Kidney epithelial cell (primary cell): Measurements from ENCODE around the gene EML4. TPM values are rescaled to one million over a fixed set of nuclear protein-coding genes. Genes with fewer than 3 reads are reported as not detected.
"Not testable (repeated sequence)": the region's sequence is repeated elsewhere in the genome, so short reads cannot be mapped to it uniquely, and the experiment has no call there.

Experiments used
- DNase-seq: peaks from one replicate; pipeline ENCODE4 v3.0.0-alpha.2; 2010; ENCODE audit warnings: low read depth
- H3K27me3 ChIP-seq: 2 replicates; pipeline ENCODE4 v1.6.0; 2011; ENCODE audit warnings: low read length; ENCODE audit not compliant: control insufficient read depth, insufficient read depth
- H3K36me3 ChIP-seq: 2 replicates; pipeline ENCODE4 v1.5.1; 2011; ENCODE audit warnings: low read length; ENCODE audit not compliant: control insufficient read depth, insufficient read depth
- H3K4me3 ChIP-seq: 2 replicates; pipeline ENCODE4 v1.5.1; 2011; ENCODE audit warnings: low read depth, mild to moderate bottlenecking, control low read depth, low read length
- CTCF ChIP-seq: IDR thresholded peaks from 2 replicates; pipeline ENCODE4 v1.5.1; 2011; ENCODE audit warnings: mild to moderate bottlenecking, moderate library complexity, low read length, control low read depth, inconsistent platforms; ENCODE audit not compliant: insufficient read depth, poor library complexity, severe bottlenecking
- total RNA-seq: library from RNA; depleted of rRNA; stranded (reverse); fragments of >200 nt; gene quantifications from 2 replicates; pipeline ENCODE4 v1.2.3, GENCODE V29; 2015

The EML4 gene
- total RNA-seq, 1 donor from 2014 or later, result 33.8 TPM

GRCh38 chr2:42331569-42332284 lies 162.6 kb downstream of the EML4 start:
- DNase-seq, result no peak
- Histone ChIP-seq H3K4me3 (no peak overlapping the region), H3K36me3 (peaks cover 3% of the 10 kb centered on the region), H3K27me3 (no peaks in the 10 kb centered on the region)
- TF ChIP-seq CTCF, result no peak

GRCh38 chr2:42332575-42332974 lies 163.4 kb downstream of the EML4 start:
- TF ChIP-seq CTCF, result no peak
- peaks cover 3% of the 10 kb centered on the region for H3K36me3 ChIP-seq
- no peak overlapping the region for H3K4me3 ChIP-seq

GRCh38 chr2:42333579-42333978 lies 164.4 kb downstream of the EML4 start:
- Histone ChIP-seq H3K4me3 (no peak overlapping the region), H3K27me3 (no peaks in the 10 kb centered on the region), H3K36me3 (peaks cover 3% of the 10 kb centered on the region)
- no peak for TF ChIP-seq CTCF
- no peak for DNase-seq

More at GRCh38 chr2:42332575-42332974, 163.4 kb downstream of the EML4 start:
- H3K27me3 ChIP-seq, result no peaks in the 10 kb centered on the region
- DNase-seq, result no peak

- H3K4me3 ChIP-seq, result no peak overlapping the region
- H3K27me3 ChIP-seq, result no peaks in the 10 kb centered on the region
- no peak for TF ChIP-seq CTCF
- DNase-seq, result no peak
- H3K36me3 ChIP-seq, result peaks cover 3% of the 10 kb centered on the region
These were observed 165.1 kb downstream of the EML4 start for GRCh38 chr2:42334220-42334619.

GRCh38 chr2:42334865-42335264 lies 165.7 kb downstream of the EML4 start:
- not testable (repeated sequence) for DNase-seq, H3K36me3 ChIP-seq, H3K4me3 ChIP-seq, H3K27me3 ChIP-seq

GRCh38 chr2:42335514-42336104 lies 166.5 kb downstream of the EML4 start:
- no peaks in the 10 kb centered on the region for H3K27me3 ChIP-seq
- peaks cover 3% of the 10 kb centered on the region for H3K36me3 ChIP-seq
- TF ChIP-seq CTCF, result no peak
- H3K4me3 ChIP-seq, result no peak overlapping the region
- no peak for DNase-seq
